Activated T-cell treated with anti-CD3 and anti-CD28 coated beads, Interleukin-2, amount 50 U/mL, for 24 hours (primary cell): ENCODE measurements around the gene MAGEA11.
"Not testable (repeated sequence)": the region's sequence is repeated elsewhere in the genome, so short reads cannot be mapped to it uniquely, and the experiment has no call there.

ENCODE experiments used
- DNase-seq: peaks from one replicate; pipeline ENCODE4 v3.0.0-alpha.2; 2020
- H3K27ac Mint-ChIP-seq: 2 replicates; pipeline ENCODE4 v1.8.0; 2020; ENCODE audit warnings: mild to moderate bottlenecking, mixed read lengths
- H3K27me3 Mint-ChIP-seq: 2 replicates; pipeline ENCODE4 v1.8.0; 2020; ENCODE audit warnings: mixed read lengths
- H3K36me3 Mint-ChIP-seq: 2 replicates; pipeline ENCODE4 v1.8.0; 2020; ENCODE audit warnings: low read depth, mixed read lengths
- H3K4me1 Mint-ChIP-seq: 2 replicates; pipeline ENCODE4 v1.8.0; 2020; ENCODE audit warnings: low read depth, mixed read lengths
- H3K4me3 Mint-ChIP-seq: 2 replicates; pipeline ENCODE4 v1.8.0; 2020; ENCODE audit warnings: mild to moderate bottlenecking, moderate library complexity, mixed read lengths
- H3K9me3 Mint-ChIP-seq: 2 replicates; pipeline ENCODE4 v1.8.0; 2020; ENCODE audit warnings: mixed read lengths

The MAGEA11 gene, protein sequence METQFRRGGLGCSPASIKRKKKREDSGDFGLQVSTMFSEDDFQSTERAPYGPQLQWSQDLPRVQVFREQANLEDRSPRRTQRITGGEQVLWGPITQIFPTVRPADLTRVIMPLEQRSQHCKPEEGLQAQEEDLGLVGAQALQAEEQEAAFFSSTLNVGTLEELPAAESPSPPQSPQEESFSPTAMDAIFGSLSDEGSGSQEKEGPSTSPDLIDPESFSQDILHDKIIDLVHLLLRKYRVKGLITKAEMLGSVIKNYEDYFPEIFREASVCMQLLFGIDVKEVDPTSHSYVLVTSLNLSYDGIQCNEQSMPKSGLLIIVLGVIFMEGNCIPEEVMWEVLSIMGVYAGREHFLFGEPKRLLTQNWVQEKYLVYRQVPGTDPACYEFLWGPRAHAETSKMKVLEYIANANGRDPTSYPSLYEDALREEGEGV

GRCh38 chrX:149711545-149712236 is at the start of gene MAGEA11:
Gene MAGEA11, plus strand, starts transcription at chrX:149712060. Its CDS starts 1,100 bp downstream, at chrX:149713160.
- Mint-ChIP-seq H3K27me3 (peaks cover 18% of the 10 kb centered on the region), H3K4me3 (no peak within 1 kb of the TSS), H3K36me3 (no peaks in the 10 kb centered on the region), H3K27ac (no peak within 1 kb of the TSS), H3K4me1 (no peaks in the 10 kb centered on the region), H3K9me3 (no peaks in the 10 kb centered on the region)
- no peak for DNase-seq

DNA sequence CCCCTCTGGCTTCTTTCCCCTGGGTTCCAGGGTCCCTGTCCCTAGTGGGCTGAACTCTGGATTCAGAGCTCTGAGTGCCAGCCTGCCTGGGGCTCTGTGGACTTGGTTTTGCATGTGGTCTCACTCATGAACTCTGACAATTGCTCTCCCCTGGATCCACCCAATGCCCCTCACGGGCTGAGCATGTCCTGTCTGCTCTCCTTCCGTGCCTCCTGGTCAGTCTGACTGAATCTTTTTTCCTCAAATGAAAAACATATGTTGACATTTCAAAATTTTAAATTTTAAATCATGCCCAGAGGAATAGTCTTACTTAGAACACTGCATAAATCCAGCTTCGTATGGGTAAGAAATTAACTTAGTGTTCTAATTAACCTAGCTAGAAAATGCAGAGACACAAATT is 36.8 kb upstream of the MAGEA11 start:
- H3K4me3 Mint-ChIP-seq, H3K27me3 Mint-ChIP-seq, H3K9me3 Mint-ChIP-seq, H3K27ac Mint-ChIP-seq, DNase-seq, H3K4me1 Mint-ChIP-seq, H3K36me3 Mint-ChIP-seq: not testable (repeated sequence)

- not testable (repeated sequence) for H3K9me3 Mint-ChIP-seq, H3K27ac Mint-ChIP-seq, H3K4me3 Mint-ChIP-seq, H3K4me1 Mint-ChIP-seq, H3K27me3 Mint-ChIP-seq, H3K36me3 Mint-ChIP-seq, DNase-seq
Measured at GRCh38 chrX:149675554-149675953, 36.3 kb upstream of the MAGEA11 start.

DNA sequence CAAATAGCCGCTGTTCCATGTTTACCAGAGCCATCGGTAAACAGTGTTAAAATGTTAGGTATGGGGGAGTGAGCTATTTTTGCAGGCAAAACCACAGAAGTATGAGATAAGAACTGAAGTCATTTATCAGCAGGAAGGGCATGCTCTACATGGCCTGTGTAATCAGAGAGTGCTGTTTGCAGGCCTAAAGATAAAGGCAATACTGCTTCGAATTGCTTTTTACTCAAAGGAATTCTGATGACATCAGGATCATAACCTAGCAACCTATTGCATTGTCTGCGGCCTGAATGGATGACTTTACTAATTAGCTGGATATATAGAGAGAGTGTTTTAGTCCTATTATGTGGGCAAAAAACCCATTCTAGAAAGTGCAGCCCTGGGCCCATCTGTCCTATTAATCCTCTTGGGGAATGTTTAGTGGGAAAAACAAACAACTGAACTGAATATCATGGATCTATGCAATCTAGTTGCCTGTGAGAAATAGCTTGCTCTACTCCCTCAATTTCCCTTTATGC is 32.6 kb upstream of the MAGEA11 start:
- not testable (repeated sequence) for H3K36me3 Mint-ChIP-seq, H3K27ac Mint-ChIP-seq, DNase-seq, H3K9me3 Mint-ChIP-seq, H3K4me3 Mint-ChIP-seq, H3K4me1 Mint-ChIP-seq
- peaks cover 15% of the 10 kb centered on the region for H3K27me3 Mint-ChIP-seq

GRCh38 chrX:149681182-149681581 is 30.7 kb upstream of the MAGEA11 start:
- Mint-ChIP-seq H3K4me3 (no peak overlapping the region), H3K36me3 (no peaks in the 10 kb centered on the region), H3K27me3 (peaks cover 25% of the 10 kb centered on the region), H3K9me3 (no peaks in the 10 kb centered on the region), H3K27ac (no peak overlapping the region), H3K4me1 (no peaks in the 10 kb centered on the region)
- no peak for DNase-seq

- no peak for DNase-seq
- H3K36me3 Mint-ChIP-seq, result no peaks in the 10 kb centered on the region
- peaks cover 32% of the 10 kb centered on the region for H3K27me3 Mint-ChIP-seq
- H3K9me3 Mint-ChIP-seq, result no peaks in the 10 kb centered on the region
- H3K27ac Mint-ChIP-seq, result no peak overlapping the region
- no peak overlapping the region for H3K4me3 Mint-ChIP-seq
- H3K4me1 Mint-ChIP-seq, result no peaks in the 10 kb centered on the region
Measured at GRCh38 chrX:149682031-149682430, 29.8 kb upstream of the MAGEA11 start.

- H3K4me3 Mint-ChIP-seq, result no peak overlapping the region
- no peaks in the 10 kb centered on the region for H3K4me1 Mint-ChIP-seq
- no peak overlapping the region for H3K27ac Mint-ChIP-seq
- DNase-seq, result no peak
- no peaks in the 10 kb centered on the region for H3K36me3 Mint-ChIP-seq
- H3K27me3 Mint-ChIP-seq, result peaks cover 34% of the 10 kb centered on the region
- H3K9me3 Mint-ChIP-seq, result no peaks in the 10 kb centered on the region
Measured at GRCh38 chrX:149682956-149683947, 28.6 kb upstream of the MAGEA11 start.

GRCh38 chrX:149683966-149684730 is 27.7 kb upstream of the MAGEA11 start:
- no peaks in the 10 kb centered on the region for H3K36me3 Mint-ChIP-seq
- no peak for DNase-seq
- H3K27me3 Mint-ChIP-seq, result peaks cover 40% of the 10 kb centered on the region
- H3K9me3 Mint-ChIP-seq, result no peaks in the 10 kb centered on the region
- no peak overlapping the region for H3K27ac Mint-ChIP-seq
- H3K4me1 Mint-ChIP-seq, result no peaks in the 10 kb centered on the region
- H3K4me3 Mint-ChIP-seq, result no peak overlapping the region

GRCh38 chrX:149687991-149688390 is 23.9 kb upstream of the MAGEA11 start:
- H3K4me1 Mint-ChIP-seq, result no peaks in the 10 kb centered on the region
- H3K27me3 Mint-ChIP-seq, result peaks cover 51% of the 10 kb centered on the region
- H3K36me3 Mint-ChIP-seq, result no peaks in the 10 kb centered on the region
- no peak for DNase-seq
- H3K9me3 Mint-ChIP-seq, result peaks cover 7% of the 10 kb centered on the region
- H3K4me3 Mint-ChIP-seq, result no peak overlapping the region
- H3K27ac Mint-ChIP-seq, result no peak overlapping the region

DNA sequence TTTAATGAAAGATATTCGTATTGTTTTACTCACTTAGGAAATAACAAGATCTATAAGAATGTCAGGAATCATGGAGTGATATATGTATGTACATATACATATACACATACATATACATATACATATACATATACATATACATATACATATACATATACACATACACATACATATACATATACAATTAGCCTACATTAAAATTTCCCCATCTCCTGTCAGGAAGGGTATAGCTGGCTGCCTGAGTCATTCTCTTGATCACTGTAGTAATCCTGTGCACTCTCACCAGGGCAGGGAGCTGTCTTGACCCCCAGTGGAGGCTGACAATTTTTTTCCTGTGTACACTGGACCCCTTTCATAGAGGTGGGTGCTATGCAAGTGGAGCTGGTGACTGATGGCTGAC is 23.3 kb upstream of the MAGEA11 start:
- peaks cover 53% of the 10 kb centered on the region for H3K27me3 Mint-ChIP-seq
- no peaks in the 10 kb centered on the region for H3K4me1 Mint-ChIP-seq
- H3K9me3 Mint-ChIP-seq, result peaks cover 7% of the 10 kb centered on the region
- DNase-seq, result no peak
- no peaks in the 10 kb centered on the region for H3K36me3 Mint-ChIP-seq
- no peak overlapping the region for H3K27ac Mint-ChIP-seq
- no peak overlapping the region for H3K4me3 Mint-ChIP-seq

DNA sequence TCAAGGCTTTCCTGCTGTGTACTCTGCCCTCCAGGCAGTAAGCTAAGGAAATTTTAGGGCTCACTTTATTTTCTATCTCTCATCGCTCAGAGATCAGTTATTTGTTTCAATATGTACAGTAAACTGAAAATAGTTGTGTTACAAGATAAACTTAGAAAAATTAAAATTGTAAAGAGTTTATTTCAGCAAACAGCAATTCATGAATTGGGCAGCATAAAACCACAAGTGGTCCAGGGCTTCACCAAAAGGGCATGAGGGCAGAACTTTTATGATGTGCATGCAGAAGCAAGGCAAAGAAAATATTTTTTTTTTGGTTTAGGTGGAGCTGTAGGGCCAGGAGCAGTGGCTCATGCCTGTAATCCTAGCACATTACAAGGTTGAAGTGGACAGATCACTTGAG is 20.1 kb upstream of the MAGEA11 start:
- Mint-ChIP-seq H3K36me3 (no peaks in the 10 kb centered on the region), H3K27ac (no peak overlapping the region), H3K27me3 (peaks cover 62% of the 10 kb centered on the region), H3K4me3 (no peak overlapping the region), H3K4me1 (no peaks in the 10 kb centered on the region), H3K9me3 (peaks cover 7% of the 10 kb centered on the region)
- DNase-seq, result no peak

DNA sequence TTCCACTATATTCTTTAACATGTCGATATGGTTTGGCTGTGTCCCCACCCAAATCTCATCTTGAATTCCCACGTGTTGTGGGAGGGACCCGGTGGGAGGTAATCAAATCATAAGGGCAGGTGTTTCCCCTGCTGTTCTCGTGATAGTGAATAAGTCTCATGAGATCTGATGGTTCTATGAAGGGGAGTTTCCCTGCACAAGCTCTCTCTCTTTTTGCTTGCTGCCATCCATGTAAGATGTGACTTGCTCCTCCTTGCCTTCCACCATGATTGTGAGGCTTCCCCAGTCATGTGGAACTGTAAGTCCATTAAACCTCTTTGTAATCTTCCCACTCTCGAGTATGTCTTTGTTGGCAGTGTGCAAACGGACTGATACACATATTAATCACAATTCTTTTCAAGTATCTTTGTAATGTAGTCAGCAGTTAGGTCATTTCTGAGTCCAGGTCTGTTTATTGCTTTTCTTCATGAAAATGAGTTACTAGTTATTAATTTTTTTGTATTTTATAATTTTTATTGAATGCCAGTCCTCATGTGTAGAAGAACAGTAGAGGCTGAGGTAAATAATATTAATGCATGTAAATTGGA is 19.1 kb upstream of the MAGEA11 start:
- H3K4me1 Mint-ChIP-seq, H3K27ac Mint-ChIP-seq, H3K4me3 Mint-ChIP-seq, H3K36me3 Mint-ChIP-seq, H3K9me3 Mint-ChIP-seq, DNase-seq: not testable (repeated sequence)
- peaks cover 63% of the 10 kb centered on the region for H3K27me3 Mint-ChIP-seq

DNA sequence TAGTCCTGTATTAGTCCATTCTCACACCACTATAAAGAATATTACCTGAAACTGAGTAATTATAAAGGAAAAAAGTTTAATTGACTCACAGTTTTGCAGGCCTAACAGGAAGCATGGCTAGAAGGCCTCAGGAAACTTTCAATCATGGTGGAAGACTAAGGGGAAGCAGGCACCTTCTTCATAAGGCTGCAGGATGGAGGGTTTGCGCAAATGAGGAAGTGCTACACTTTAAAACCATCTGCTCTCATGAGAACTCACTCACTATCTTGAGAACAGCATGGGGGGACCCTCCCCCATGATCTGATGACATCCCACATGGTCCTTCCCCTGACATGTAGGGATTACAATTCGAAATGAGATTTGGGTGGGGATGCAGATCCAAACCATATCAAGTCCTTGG is 12.1 kb upstream of the MAGEA11 start:
- H3K36me3 Mint-ChIP-seq, result no peaks in the 10 kb centered on the region
- H3K4me1 Mint-ChIP-seq, result no peaks in the 10 kb centered on the region
- no peak overlapping the region for H3K4me3 Mint-ChIP-seq
- peaks cover 31% of the 10 kb centered on the region for H3K27me3 Mint-ChIP-seq
- H3K9me3 Mint-ChIP-seq, result peaks cover 4% of the 10 kb centered on the region
- no peak overlapping the region for H3K27ac Mint-ChIP-seq
- DNase-seq, result no peak
